Left forelimb (tissue), 1 donor: ENCODE measurements around the gene SBF1.
"Not testable (repeated sequence)": the region's sequence is repeated elsewhere in the genome, so short reads cannot be mapped to it uniquely, and the experiment has no call there.

Experiments
- DNase-seq: peaks from one replicate; pipeline ENCODE4 v3.0.0-alpha.2; 2018; ENCODE audit warnings: low spot score

Gene SBF1

GRCh38 chr22:50398831-50399648 lies 75.8 kb downstream of the SBF1 start:
- DNase-seq = no peak

DNA sequence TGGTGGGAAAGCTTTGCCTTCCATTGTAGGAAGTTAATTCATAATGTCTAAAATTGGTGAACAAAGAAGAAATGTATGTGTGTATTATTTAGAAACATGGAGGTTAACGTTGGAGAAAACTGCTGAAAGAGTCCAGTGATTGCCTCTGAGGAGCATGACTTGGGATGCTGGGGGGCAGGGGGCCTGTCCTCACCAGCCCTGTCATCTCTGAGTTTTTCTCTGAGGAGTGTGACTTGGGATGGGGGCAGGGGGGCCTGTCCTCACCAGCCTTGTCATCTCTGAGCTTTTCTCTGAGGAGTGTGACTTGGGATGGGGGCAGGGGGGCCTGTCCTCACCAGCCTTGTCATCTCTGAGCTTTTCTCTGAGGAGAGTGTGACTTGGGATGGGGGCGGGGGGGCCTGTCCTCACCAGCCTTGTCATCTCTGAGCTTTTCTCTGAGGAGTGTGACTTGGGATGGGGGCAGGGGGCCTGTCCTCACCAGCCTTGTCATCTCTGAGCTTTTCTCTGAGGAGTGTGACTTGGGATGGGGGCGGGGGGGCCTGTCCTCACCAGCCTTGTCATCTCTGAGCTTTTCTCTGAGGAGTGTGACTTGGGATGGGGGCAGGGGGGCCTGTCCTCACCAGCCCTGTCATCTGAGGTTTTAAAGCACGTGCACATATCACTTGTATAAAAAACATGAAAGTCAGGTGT lies 77.3 kb downstream of the SBF1 start:
- DNase-seq = not testable (repeated sequence)

DNA sequence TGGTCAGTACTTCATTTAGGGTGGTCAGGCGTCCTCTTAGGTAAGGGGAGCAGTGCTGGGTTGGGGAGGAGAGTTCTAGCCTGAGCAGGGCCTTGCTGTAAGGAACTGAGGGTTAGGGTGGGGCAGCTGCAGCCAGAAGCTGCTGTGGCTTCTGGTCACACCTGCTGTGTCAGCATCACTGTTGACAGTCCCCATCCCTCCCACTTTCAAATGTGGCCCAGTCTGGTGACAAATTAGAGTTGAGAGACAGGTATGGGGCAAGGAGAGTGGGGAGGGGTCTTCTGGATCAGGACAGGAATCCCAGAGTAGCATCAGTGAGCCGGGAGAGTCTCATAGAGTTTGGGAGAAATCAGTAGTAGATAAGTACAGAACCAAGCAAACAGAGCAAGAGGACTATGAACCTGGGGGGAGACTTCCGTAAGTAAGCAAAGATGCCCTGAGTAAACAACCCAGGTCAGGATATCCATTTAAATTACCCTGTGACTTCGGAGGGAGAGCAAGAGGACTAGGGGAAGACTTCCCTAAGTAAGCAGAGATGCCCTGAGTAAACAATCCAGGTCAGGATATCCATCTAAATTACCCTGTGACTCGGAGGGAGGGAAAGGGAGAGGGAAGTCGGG lies 78.0 kb downstream of the SBF1 start:
- no peak for DNase-seq
